DMS114 treated with DMSO at 0.1 percent for 48 hours (cell line): ENCODE measurements around the gene KDM5C.

Experiments
- DNase-seq: peaks from one replicate; lab custom pipeline; 2025; ENCODE audit not compliant: unreplicated experiment; lab: John Stamatoyannopoulos, UW

KDM5C gene

GRCh38 chrX:53251307-53251706 lies 26.3 kb upstream of the KDM5C start:
- no peak for DNase-seq

GRCh38 chrX:53250556-53250955 lies 25.5 kb upstream of the KDM5C start:
- DNase-seq: no peak

- DNase-seq: no peak
Observed at GRCh38 chrX:53249408-53250042, 24.5 kb upstream of the KDM5C start.

DNA sequence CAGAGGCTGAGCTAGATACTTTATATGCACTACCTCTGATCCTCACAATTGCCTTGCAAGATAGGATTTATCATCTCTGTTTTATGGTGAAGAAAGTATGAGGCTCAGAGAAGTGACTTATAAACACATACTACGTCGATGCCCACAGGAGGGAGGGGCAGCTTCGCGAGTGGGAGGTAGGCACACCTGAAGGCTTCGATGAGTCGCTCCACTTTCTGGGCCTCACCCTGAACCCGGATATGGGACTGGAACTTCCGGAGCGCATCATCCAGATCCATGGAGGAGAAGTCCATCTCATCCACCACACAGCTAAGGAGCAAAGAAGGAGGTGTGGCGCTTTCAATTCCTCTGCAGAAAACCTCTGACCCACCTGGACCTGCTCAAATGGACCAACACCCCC lies 22.9 kb upstream of the KDM5C start:
- no peak for DNase-seq

DNA sequence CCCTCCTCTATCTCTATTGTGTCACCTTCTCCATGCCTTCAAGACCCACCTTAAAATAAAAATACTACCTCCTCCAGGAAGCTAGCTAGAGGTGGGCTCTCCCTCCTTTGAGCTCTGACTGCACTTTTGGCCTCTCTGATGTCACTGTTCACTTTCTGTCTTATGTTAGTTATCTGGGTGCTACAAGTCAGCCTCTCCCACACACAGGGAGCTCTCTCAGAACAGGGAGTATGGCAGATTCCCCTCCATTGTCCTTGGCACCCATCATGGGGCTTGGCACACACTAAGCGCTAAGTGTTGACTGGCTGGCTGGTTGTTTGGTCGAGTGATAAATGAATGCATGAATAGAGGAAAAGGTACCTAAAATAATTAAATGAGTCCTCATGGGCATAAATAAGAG lies 21.2 kb upstream of the KDM5C start:
- no peak for DNase-seq

DNA sequence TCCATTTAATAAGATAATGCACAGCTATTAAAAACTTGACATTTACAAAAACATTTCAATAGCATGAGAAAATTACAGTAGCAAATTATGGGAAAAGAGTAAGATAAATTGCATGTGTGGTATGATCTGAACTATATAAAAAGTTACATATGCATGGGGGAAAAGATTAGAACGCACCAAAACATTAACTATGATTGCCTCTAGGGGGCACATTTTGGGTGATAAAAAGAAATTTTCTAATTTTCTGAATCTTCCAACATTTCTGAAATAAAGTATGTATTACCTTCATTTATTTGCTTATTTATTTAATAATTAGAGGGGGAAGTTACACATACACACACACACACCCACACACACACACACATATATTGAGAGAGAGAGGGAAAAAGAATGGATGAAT lies 19.6 kb upstream of the KDM5C start:
- DNase-seq: no peak

DNA sequence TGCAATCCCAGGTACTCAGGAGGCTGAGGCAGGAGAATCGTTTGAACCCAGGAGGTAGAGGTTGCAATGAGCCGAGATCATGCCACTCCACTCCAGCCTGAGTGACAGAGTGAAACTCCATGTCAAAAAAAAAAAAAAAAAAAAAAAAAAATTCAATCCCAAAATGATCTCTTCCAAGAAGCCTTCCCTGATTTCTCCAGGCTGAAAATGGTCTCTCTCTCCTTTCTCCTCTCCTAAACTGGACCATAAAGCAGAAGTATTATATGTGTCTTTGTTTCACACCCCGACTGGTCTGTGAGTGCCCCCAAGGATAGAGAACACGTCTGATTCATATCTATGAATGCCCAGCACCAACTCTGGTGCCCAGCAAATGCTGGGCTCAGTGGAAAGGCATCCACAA lies 17.3 kb upstream of the KDM5C start:
- DNase-seq: no peak

- DNase-seq: no peak
Observed at GRCh38 chrX:53241558-53241957, 16.6 kb upstream of the KDM5C start.

DNA sequence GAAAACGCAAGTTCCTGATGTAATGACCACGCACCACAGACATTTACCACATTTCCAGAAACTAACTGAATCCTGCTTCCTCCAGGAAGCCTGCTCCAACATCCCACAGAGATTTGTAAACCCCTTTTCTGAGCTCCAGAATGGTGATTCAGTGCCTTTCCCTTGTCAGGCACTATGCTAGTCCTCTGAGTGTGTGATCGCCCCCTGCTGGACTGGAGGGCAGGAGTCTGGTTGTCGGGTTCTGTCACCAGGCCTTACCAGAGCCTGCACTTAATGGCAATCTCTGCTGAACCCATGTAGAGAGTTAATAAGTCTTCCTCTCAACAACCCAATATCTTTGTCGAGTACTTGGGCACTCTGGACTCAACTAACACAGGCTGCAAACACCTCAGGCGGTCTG lies 14.5 kb upstream of the KDM5C start:
- no peak for DNase-seq

DNA sequence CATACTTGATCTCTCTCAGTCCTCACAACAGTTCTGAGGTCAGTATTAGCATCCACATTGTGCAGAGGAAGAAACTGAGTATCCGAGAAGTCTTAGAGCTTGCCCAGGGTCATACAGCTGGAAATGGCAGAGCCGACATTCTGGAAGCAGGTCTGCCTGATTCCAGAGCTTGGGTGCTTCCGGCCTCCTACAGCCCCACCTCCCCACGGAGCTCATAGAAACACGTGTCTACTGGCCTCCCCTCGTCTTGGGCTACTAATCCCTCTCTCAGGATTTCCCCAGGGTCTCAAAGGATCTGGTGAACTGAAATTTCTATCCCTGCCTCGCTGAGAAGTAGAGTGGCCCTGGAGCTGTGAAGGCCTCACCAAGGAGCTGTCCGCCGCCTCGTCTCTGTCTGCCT lies 12.0 kb upstream of the KDM5C start:
- DNase-seq: no peak

DNA sequence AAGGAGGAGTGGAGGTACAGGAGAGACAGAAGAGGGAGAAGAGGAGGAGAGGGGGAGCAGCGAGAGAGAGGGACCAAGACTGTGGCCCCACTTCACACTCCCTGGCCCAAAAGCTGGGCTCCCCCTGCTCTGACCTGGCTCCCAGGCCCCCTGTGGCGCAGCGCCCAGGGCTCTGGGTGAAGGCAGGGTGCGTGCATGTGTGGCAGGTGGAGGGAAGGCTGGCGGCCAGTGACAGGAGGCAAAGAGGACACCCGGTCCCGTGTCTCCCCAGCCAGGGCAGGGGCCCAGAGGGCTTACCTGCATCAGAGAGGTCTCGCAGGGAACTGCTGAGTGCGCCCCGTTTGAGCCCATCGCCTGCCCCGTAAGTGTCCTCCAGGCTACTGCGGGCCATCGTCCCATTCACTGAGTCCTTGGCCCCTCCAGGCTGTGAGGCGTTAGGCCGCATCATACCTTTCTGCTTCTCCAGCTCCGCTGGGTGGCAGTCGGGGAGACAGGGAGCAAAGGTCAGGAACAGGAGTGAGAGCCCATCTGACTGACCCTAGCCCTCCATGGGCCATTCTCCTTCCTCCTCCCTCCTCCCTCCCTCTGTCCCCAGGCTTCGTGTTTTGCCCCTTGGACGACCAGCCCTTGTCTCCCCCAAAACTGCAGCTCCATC lies 11.1 kb upstream of the KDM5C start:
- DNase-seq: no peak

DNA sequence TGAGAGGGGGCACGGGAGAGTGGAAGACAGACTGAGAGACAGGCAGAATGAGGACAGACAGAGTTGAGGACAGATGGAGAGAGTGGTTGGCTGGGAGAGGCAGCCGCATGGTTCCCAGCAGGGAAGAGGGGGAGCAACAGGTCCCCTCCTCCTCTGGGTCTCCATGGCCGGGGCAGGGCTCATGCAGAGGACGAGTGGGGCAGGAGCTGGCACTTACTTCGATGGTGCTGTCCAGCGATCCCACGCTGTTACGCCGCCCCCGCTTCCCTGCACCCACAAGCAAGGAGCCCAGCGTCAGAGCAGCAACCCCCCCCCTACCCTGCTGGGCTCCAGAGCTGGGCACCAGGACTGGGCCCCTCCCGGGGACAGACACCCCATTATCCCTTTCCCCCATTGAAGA lies 10.6 kb upstream of the KDM5C start:
- no peak for DNase-seq

DNA sequence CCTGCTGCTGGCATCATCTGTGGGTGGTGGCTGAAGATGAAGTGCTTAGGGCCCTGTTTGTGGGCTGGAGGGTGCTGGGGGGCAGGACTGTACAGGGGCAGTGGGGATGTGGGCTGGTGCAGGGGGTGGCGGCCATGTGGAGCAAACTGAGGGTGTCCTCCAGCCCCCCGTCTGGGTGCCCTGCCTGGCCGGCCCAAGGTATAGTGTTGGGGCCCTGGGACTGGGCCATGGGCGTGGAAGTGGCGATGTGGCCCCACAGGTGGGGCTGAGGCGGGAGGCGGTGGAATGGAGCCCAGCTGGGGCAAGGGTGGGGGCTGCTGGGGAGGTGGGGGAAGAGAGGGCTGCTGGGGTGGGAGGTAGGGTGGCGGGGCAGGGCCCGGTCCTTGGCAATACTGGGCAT lies 9.5 kb upstream of the KDM5C start:
- no peak for DNase-seq

DNA sequence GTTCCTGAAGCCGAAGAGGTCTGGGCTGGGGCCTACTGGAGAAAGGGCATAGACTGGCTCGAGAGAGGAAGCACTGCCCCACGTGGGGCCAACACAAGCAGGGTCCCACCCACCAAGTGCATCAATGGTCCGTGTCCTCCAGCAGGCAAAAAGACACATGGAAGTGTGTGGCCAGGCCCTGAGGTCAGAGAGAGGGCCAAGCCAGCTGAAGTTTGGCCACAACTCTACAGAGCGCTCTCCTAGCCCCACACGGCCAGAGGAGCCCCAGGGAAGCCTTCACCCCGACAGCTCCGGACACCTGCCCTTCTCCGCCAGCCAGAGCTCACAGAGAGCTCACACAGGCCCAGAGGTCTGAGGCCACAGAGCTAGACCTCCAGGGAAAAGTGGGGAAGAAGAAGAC lies 8.5 kb upstream of the KDM5C start:
- DNase-seq: no peak

DNA sequence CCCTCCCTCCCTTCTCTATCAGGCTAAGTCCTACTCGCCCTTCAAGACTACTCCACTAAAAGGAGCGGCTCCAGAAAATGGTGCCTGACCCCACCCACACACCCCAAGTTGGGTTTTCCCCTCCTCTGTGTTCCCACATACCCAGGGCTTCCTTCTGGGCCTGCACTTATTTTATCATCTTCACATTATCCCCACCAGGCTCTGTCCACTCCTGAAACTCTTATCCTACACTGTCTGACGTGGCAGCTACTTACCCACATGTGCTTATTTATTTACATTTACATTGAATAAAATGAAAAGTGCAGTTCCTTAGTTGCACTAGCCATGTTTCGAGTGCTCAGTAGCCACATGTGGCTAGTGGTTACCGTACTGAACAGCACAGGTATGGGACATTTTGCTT lies 5.1 kb upstream of the KDM5C start:
- DNase-seq: no peak

DNA sequence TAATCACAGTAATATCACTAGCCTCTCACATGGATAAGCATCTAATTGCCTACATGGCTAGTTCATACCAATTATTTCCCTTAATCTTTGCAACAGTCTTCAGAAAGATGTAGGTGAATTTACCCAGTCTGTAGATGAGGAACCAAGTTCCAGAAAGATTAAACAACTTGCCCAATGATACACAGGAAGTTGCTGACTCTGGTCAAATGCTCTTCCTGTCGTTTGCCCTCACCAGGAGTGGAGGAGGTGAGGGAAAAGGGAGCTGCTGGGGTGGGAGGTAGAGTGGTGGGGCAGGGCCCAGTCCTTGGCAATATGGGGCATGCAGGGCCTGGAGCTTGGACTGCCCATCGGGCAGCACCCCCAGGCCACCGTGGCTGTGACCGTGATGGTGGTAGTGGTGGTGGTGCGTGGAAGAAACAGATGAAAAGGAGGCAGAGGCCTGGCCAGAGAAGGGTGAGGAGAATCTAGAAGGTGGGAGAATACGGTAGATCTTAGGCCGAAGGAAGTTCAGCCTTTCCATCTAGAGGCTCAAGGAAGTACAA lies 2.3 kb upstream of the KDM5C start:
- no peak for DNase-seq

DNA sequence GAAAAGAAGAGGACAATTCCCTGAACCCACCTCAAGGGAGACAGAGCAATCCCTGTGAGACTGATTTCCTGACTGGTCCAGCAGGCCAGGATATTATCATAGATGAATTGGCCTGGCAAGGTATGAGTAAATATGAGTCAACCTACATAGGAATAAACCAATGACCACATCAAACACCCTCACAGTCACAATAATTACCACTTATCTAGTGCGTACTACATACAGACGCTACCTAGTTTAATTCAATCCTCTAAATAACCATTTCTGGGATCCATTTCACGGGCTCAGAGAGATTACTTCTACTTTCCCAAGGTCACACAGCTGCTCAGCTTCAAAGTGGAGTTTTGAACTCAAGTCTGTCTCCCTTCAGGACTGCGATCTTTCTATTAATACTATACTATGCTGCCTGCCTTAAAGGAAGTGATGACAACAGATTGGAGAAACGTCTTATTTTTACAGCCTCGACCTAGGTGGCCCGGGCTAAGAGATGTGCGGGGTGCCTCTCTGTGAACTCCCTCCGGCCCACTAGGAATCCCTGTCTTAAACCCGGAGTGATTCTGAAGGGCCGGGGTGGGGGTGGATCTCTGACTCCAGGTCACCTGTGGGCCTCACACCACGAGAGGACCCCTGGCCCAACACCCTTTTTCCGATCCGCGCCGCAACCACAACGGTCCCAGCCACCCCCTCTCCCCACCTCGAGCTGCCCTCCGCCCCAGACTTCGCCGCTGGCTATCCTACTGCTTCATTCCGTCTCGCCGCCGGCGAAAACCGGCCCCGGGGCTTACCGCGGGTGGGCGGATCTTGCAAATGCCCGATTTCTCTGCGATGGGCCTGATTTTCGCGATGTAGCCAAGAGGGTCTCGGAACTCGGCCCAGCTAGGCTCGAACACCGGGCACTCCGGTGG lies 800 bp downstream of the KDM5C start:
- DNase-seq: no peak

- no peak for DNase-seq
Observed at GRCh38 chrX:53223068-53223693, 1.8 kb downstream of the KDM5C start.

GRCh38 chrX:53211391-53211978 lies 13.5 kb downstream of the KDM5C start:
- no peak for DNase-seq

GRCh38 chrX:53196678-53197077 lies 28.3 kb downstream of the KDM5C start:
- no peak for DNase-seq

DNA sequence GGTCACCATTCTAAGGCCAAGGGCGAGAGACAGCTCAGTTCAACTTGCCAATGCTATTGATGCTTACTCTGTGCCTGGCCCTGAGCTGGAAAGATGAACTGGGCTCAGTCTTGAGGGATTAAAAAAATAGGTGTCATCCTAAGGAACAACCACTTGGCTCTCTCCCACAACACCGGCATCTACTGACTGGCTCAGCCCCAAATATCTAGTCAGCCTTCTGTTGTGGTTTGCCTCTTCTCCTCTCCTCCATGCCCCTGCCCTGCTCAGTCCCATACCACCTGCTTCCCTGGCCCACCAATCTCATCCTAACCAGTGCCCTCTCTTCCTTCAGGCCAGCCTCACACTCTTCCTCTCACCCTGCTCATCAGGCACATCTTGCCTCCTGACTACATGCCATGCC lies 29.6 kb downstream of the KDM5C start:
- no peak for DNase-seq
